ENCODE results near the gene APOL3. TPM values are rescaled to one million over a fixed set of nuclear protein-coding genes. Genes with fewer than 3 reads are reported as not detected.

APOL3 gene
- total and polyA plus RNA-seq, 10 of the 15 experiments (the other 5 are each of a cell fraction or from before 2014, with no cell fraction given): 6.9 to 66.8 (median 48.5) TPM

DNA sequence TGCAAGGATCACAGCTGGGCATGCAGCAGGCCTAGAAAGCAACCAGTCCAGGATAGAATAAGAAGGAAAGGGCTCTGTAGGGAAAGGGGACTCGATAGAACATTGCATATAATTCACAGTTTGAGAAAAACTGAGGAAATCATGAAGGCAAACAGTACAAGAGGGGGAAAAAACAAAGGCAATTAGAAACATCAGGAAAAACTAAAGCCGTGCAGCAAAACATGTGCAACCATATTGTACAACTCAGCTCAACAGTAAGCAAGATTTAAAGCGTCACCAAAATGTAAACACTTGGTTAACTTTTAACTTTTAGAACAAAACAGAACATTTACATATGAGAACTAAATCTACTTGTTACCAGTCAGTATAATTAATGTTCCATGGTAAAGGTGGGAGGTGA lies 8.5 kb downstream of the APOL3 start:
- H3K79me2 ChIP-seq (ENCODE audit: control insufficient read depth, insufficient read depth, low read length): peaks cover 16% of the 10 kb centered on the region
- BruUV-seq (replicated peaks): no TSS peak
- 87% methylated on average over 3 of the region's 3 CpGs for WGBS (ENCODE audit: insufficient coverage, insufficient replicate concordance, low lambda C conversion rate, missing lambda C conversion rate)
- TF ChIP-seq REST (IDR thresholded peaks at IDR 0.05; ENCODE audit: low read depth, low read length): no peak
- TF ChIP-seq KLF5 (IDR thresholded peaks at IDR 0.05; ENCODE audit: partially characterized antibody): no peak
- TF ChIP-seq, protein P1, sequence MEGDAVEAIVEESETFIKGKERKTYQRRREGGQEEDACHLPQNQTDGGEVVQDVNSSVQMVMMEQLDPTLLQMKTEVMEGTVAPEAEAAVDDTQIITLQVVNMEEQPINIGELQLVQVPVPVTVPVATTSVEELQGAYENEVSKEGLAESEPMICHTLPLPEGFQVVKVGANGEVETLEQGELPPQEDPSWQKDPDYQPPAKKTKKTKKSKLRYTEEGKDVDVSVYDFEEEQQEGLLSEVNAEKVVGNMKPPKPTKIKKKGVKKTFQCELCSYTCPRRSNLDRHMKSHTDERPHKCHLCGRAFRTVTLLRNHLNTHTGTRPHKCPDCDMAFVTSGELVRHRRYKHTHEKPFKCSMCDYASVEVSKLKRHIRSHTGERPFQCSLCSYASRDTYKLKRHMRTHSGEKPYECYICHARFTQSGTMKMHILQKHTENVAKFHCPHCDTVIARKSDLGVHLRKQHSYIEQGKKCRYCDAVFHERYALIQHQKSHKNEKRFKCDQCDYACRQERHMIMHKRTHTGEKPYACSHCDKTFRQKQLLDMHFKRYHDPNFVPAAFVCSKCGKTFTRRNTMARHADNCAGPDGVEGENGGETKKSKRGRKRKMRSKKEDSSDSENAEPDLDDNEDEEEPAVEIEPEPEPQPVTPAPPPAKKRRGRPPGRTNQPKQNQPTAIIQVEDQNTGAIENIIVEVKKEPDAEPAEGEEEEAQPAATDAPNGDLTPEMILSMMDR (IDR thresholded peaks at IDR 0.05 in 2 of 3, conservative IDR thresholded peaks at IDR 0.05 in 1 of 3; ENCODE audit: control insufficient read depth in 2 of 3, extremely low read depth in 1 of 3, insufficient read depth in 1 of 3, low read depth in 3 of 3, low read length in 3 of 3): no peak
- no peak for TF ChIP-seq BCLAF1 (IDR thresholded peaks at IDR 0.05)
- no peak for TF ChIP-seq TCF7 (IDR thresholded peaks at IDR 0.05; ENCODE audit: borderline replicate concordance)
- H4K20me1 ChIP-seq (ENCODE audit: control insufficient read depth, insufficient read depth): no peaks in the 10 kb centered on the region
- no peak overlapping the region for H2AFZ ChIP-seq (ENCODE audit: control insufficient read depth, low read depth, low read length)
- CTCF ChIA-PET: interaction anchor here (0.8 to 3.9 kb wide), 5 partner anchors 9 to 27 kb away, joined by 3 to 45 read pairs (median 3); partner anchors contain the start of gene APOL3
- in situ Hi-C loops (cut with MboI): no loop called here
- H3K27me3 ChIP-seq (replicated peaks in 1 of 2; ENCODE audit: control insufficient read depth in 2 of 2, insufficient read depth in 2 of 2, low read length in 1 of 2): no peaks in the 10 kb centered on the region
- POLR2A ChIA-PET: interaction anchor here (1.8 to 2.2 kb wide), 2 partner anchors 9 to 11 kb away, joined by 6 to 14 read pairs; partner anchors contain the start of gene APOL3
- RAD21 ChIA-PET (ENCODE audit: unreplicated experiment): interaction anchor here (1.3 to 1.5 kb wide), 3 partner anchors 26 to 334 kb away, joined by 3 to 6 read pairs (median 5); no protein-coding TSS in a partner anchor
- no peak for ATAC-seq
- no peaks in the 10 kb centered on the region; the same call in 2 of the 3 replicates for H3K9me3 ChIP-seq (replicated peaks; ENCODE audit: control insufficient read depth, insufficient read depth, low read length)
- DNase-seq (ENCODE audit: low read depth, low spot score): no peak
- H3K9ac ChIP-seq (ENCODE audit: control insufficient read depth, insufficient read depth, low read length): no peak overlapping the region
- H3K4me1 ChIP-seq (ENCODE audit: control insufficient read depth, insufficient read depth, low read length): peaks cover 8% of the 10 kb centered on the region
- intact Hi-C loops (cut with micrococcal nuclease; ENCODE audit: unreplicated experiment): no loop called here
- peaks cover 2 to 12% of the 10 kb centered on the region in 2 experiments for H3K36me3 ChIP-seq (ENCODE audit: control insufficient read depth in 2 of 2, insufficient read depth in 2 of 2, low read length in 1 of 2)
- no peak for FAIRE-seq
- SMC1A ChIA-PET (ENCODE audit: uncharacterized antibody, unreplicated experiment): interaction anchor here (0.6 to 3.7 kb wide), 7 partner anchors 11 to 536 kb away, joined by 3 to 32 read pairs (median 4); no protein-coding TSS in a partner anchor
- no peak overlapping the region for H3K4me3 ChIP-seq
- H3K4me2 ChIP-seq (ENCODE audit: control insufficient read depth, insufficient read depth): no peak overlapping the region
- no peak overlapping the region for H3K27ac ChIP-seq (ENCODE audit: control insufficient read depth, insufficient read depth)
